SK-N-MC (cell line): ENCODE measurements around the gene TXNL1.

Source experiments
- EZH2 ChIP-seq: fragments of 200-600 bp; sonication (generic); IDR thresholded peaks from one replicate; pipeline ENCODE4 v1.6.1; 2017; ENCODE audit warnings: antibody characterized with exemption
- FOXP2 ChIP-seq: optimal IDR thresholded peaks from 2 replicates; pipeline ENCODE3; 2011; ENCODE audit warnings: mild to moderate bottlenecking, moderate library complexity; ENCODE audit not compliant: insufficient read depth; ENCODE audit errors: extremely low read length, control extremely low read depth
- POLR2AphosphoS5 ChIP-seq: IDR thresholded peaks from 2 replicates; pipeline ENCODE4 v1.6.1; 2012; ENCODE audit warnings: mild to moderate bottlenecking, low read depth, low read length, borderline replicate concordance

DNA sequence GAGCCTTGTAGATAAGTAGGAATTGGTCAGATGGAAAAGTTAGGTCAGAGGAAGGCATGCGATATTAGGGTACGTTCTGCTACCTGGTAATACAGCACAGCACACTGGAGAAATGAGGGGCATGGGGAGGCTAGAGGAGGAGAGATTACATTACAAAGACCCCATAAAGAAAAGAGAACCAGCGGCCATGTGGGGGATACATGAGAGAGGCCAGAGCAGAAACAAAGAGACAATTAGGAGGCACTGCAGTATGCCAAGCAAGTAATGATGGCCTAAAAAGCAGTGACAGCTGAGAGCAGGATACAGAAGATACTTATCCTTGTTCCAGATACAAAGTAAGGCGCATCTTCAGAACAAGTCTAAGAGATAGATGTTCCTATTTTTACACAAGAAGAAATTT lies 40.0 kb downstream of the TXNL1 start:
- no peak for TF ChIP-seq EZH2
- no peak for TF ChIP-seq POLR2AphosphoS5
- TF ChIP-seq FOXP2: no peak
